ENCODE results near the gene IGF2BP3. TPM values are rescaled to one million over a fixed set of nuclear protein-coding genes. Genes with fewer than 3 reads are reported as not detected.

Gene IGF2BP3
- polyA plus RNA-seq, 6 donors from 2014 or later: 0.35 to 1.8 (median 0.75) TPM; not detected in 1

- Mint-ChIP-seq H3K36me3 (no peaks in the 10 kb centered on the region), H3K4me1 (no peaks in the 10 kb centered on the region), H3K9me3 (peaks cover 0 to 2% (median 0%) of the 10 kb centered on the region in 7 donors), H3K27ac (no peak overlapping the region), H3K27me3 (peaks cover 11 to 15% (median 13%) of the 10 kb centered on the region in 3 donors), H3K4me3 (no peak overlapping the region)
- ATAC-seq (ENCODE audit: low read depth in 2 of 2) (peak; percentile 72 to 86), DNase-seq (peak; percentile 19)
Observed at GRCh38 chr7:23261843-23262452, 208.3 kb downstream of the IGF2BP3 start.

GRCh38 chr7:23260371-23260770 lies 209.9 kb downstream of the IGF2BP3 start:
- no peak overlapping the region for H3K4me3 Mint-ChIP-seq
- no peaks in the 10 kb centered on the region for H3K36me3 Mint-ChIP-seq
- H3K9me3 Mint-ChIP-seq: peaks cover 0 to 3% (median 0%) of the 10 kb centered on the region in 7 donors
- DNase-seq (no peak), ATAC-seq (ENCODE audit: low read depth in 2 of 2) (no peak)
- H3K27ac Mint-ChIP-seq: no peak overlapping the region
- H3K27me3 Mint-ChIP-seq: peaks cover 14 to 23% (median 20%) of the 10 kb centered on the region in 3 donors
- no peaks in the 10 kb centered on the region for H3K4me1 Mint-ChIP-seq

Other genes starting within 250 kb of the IGF2BP3 start
- not detected for gene GPNMB, start 223.7 kb downstream of the IGF2BP3 start, polyA plus RNA-seq (ENCODE audit: low read depth in 6 of 6)
- gene MALSU1, start 171.2 kb downstream of the IGF2BP3 start, polyA plus RNA-seq (ENCODE audit: low read depth in 6 of 6): 10 to 100 TPM; 46.2 to 78.3 (median 55.1) TPM
- 10 to 100 TPM; 47.2 to 82.3 (median 55.9) TPM for gene TRA2A, start 61.5 kb upstream of the IGF2BP3 start, polyA plus RNA-seq (ENCODE audit: low read depth in 6 of 6)
- gene CCDC126, start 126.9 kb upstream of the IGF2BP3 start, polyA plus RNA-seq (ENCODE audit: low read depth in 6 of 6): 10 to 100 TPM; 10.3 to 25.5 (median 16.1) TPM
- 1 to 10 TPM; 2.1 to 4.8 (median 3.3) TPM for gene FAM221A, start 209.7 kb upstream of the IGF2BP3 start, polyA plus RNA-seq (ENCODE audit: low read depth in 6 of 6)
- under 1 TPM in 1 of 6 donors, not detected in 5; 0.06 TPM for gene STK31, start 239.7 kb upstream of the IGF2BP3 start, polyA plus RNA-seq (ENCODE audit: low read depth in 6 of 6)

All from naive B cell (primary cell).